ENCODE results near the gene KRTAP5-5. TPM values are rescaled to one million over a fixed set of nuclear protein-coding genes. Genes with fewer than 3 reads are reported as not detected.
"Not testable (repeated sequence)": the region's sequence is repeated elsewhere in the genome, so short reads cannot be mapped to it uniquely, and the experiment has no call there.

Gene KRTAP5-5
- total RNA-seq, 1 donor from 2014 or later, result not detected

DNA sequence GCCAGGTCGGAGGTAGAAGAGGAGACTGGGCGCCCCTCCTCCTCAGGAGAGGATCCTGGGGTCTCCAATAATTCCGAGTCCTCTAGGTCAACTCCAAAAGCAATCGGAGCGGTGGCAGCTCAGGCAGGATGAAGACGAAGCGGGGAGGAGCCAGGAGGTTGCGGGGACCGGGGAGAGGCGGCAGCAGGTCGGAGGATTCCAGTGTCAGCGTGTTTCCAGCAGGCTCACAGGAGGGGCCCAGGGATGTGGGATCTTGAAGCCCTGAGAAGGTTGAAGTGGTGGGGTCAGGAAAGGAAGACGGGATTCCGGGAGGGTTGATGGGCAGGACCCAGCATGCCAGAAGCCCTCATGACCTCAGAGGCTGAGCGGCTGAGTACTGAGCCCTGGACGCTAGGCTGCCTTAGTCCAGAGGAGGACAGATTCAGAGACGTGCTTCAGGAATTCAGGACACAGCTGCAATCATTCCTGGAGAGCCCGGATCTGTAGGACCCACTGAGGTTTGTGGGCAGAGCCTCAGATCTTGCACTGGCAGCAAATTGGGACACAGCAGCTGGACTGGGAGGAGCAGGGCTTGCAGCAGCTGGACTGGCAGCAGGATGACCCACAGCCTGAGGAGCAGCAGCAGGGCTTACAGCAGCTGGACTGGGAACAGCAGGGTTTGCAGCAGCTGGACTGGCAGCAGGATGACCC lies 22.3 kb upstream of the KRTAP5-5 start:
- not testable (repeated sequence) for DNase-seq (ENCODE audit: low spot score)

DNA sequence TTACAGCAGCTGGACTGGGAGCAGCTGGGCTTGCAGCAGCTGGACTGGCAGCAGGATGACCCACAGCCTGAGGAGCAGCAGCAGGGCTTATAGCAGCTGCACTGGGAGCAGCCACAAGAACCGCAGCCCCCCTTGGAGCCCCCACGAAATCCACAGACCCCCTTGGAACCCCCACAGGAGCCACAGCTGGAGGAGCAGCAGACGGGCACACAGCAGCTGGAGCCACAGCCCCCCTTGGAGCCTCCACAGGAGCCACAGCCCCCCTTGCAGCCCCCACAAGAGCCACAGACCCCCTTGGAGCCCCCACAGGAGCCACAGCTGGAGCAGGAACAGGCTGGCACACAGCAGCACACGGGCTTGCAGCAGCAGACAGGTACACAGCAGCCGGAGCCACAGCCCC lies 21.7 kb upstream of the KRTAP5-5 start:
- not testable (repeated sequence) for DNase-seq (ENCODE audit: low spot score)

DNA sequence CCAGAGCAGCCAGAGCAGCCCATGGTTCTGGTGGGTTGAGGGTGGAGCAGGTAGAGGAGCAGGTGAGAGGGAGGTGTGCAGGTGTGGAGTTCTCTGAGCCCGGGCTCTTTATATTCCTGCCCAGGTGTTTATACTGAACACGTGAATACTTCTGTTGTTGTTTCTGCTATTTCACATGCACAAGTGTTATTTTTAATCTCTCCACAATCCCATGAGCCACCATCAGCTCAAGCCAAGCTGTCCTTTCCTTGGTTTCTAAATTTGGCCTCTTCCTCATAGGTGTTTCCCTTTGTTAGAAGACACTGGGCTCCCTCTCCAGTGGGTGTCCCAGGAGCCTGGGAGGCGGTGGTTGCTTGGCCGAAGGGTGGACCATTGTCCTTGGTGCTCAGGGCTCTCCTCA lies 21.2 kb upstream of the KRTAP5-5 start, which contains the start of gene KRTAP5-3:
TSS of gene KRTAP5-3 (minus strand) at position 101 of the 400 bp plus-strand sequence. CDS start at position 23, 78 bp downstream.
- no peak for DNase-seq (ENCODE audit: low spot score)

DNA sequence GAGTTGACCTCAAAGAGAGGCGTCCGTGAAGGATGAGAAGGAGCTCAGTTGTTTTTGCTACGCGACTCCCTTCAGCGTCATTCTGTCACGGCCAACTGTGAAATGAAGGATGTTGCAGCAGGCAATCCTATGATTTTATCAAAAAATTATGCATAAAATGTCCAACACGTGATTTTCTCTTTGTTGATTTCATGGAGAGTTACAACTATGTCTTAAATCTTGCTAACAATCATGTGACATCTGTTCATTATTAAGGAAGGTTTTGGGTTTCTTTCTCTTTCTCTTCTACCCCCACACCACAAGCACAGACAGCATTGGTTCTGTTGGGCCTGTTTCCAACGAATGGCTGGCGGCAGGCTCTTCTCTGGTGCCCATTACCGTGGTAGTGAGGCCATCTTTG lies 11.3 kb upstream of the KRTAP5-5 start:
- no peak for DNase-seq (ENCODE audit: low spot score)

DNA sequence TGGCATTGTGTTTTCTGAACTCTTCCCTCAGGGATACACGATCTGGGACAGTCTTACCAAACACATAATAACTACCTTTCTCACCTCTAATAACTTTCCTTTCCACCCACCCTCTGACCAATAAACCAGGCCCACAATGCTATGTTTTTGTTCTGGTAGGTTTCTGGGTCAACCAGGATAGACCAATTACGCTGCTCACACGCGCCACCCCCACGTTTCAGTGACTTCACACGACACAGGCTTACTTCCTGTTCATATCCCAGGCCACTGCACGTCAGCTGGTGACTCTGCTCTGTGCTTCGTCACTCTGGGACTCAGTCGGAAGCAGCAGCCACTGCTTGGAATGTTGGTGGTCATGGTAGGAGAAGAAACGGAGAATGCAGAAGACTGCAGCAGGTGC lies 10.1 kb upstream of the KRTAP5-5 start:
- DNase-seq (ENCODE audit: low spot score), result no peak

DNA sequence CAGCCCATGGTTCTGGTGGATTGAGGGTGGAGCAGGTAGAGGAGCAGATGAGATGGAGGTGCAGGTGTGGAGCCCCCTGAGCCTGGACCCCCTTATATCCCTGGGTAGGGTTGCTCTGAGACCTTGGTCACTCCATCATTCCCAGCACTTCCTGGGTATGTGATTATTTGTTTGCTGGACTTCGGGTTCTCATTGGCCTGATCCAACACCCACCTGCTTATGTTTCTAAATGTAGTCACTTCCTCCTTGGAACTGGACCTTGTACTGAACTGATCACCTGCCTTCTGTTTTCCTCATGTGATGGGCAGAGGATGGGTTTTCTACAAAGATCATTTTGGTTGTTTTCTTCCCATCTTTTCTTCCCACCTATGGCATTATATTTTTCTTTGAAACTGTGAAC lies 7.5 kb upstream of the KRTAP5-5 start, which contains the start of gene KRTAP5-4:
TSS of gene KRTAP5-4 (minus strand) at position 53 of the 400 bp plus-strand sequence. CDS start at position 8, 45 bp downstream.
- no peak for DNase-seq (ENCODE audit: low spot score)

DNA sequence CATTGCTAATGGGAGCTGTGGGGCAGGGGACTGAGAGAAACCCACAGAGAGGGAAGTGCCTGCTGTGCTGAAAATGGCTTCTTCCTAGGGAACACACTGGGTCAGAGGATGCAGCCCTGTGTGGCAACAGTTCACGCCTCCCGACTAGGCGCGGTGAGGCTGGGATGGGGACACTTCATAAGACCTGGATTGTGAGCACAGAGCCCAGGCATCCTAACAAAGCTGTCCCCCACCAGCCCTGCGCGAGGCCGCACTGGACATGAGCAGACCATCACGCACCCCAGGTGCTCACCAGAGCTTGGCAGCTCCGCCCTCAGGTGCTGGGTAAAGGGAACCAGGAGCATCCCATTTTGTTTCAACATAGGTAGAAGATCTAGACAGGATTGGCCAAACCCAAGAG lies 5.9 kb upstream of the KRTAP5-5 start:
- DNase-seq (ENCODE audit: low spot score), result no peak

DNA sequence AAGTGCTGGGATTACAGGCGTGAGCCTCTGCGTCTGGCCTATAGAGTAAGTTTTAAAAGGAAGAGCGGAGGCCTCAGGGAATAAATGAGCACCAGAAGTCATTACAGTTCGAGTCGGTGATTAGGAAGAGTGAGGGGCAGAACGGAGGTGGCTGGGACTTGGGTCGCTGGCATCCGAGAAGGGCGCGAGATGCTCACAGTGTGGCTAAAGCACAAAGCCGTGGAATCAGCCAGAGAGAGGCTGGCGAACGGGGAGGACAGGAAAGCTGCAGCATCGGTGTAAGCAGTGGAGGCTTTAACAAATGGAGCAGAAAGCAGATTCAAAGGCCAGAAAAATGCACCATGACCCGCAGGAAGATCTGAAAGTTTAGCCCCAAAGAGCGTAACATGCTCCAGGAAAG lies 5.0 kb upstream of the KRTAP5-5 start:
- no peak for DNase-seq (ENCODE audit: low spot score)

DNA sequence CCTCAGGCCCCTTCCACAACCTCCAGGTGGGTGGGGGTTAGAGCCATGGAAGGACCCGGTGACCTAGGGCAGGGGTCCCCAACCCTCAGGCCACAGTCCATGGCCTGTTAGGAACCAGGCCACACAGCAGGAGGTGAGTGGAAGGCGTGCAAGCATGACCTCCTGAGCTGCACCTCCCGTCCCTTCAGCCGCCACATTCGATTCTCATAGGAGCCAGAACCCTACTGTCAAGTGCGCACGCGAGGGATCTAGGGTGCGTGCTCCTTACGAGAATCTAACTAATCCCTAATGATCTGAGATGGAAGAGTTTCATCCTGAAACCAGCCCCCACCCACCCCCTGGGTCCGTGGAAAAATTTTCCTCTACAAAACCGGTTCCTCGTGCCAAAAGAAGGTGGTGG lies 4.0 kb upstream of the KRTAP5-5 start:
- DNase-seq (ENCODE audit: low spot score), result no peak

DNA sequence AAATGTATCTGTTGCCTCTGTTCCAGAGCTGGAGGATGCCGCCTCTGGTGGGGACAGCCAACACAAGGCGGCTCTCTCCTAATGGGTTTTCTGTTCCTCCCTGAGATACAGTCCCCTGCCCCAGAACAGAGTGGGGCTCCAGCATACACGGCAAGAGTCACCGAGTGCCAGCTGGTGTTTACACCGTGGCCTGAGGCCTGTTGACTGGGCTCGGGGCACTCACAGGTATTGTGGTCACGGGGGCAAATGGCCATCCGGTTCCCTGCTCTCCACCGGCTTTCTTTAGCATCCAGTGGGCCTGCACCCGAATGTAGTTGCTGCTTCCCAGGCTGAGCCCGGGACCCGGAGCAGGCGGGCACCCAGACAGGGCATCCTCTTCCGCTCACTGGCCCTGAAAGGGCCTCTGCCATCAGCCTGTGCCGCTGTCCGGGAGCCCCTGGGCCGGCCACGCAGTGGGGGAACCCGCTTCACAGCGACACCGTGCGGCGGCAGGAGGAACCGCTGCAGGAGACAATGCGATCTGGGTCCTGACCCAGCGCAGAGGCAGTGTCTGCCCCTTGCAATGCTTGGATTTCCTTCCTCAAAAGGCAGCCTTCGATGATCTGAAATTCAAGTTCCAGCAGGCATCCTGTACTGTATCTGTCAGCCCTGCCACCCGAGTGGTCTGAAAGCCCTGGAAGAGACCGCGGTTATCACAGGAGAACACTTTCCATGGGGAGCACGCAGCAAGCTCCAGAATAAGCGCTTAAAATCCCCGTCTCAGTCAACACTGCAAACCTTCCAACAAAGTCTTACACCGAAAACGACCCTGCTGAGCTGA lies 859 bp upstream of the KRTAP5-5 start:
- DNase-seq (ENCODE audit: low spot score), result peak; percentile 58

DNA sequence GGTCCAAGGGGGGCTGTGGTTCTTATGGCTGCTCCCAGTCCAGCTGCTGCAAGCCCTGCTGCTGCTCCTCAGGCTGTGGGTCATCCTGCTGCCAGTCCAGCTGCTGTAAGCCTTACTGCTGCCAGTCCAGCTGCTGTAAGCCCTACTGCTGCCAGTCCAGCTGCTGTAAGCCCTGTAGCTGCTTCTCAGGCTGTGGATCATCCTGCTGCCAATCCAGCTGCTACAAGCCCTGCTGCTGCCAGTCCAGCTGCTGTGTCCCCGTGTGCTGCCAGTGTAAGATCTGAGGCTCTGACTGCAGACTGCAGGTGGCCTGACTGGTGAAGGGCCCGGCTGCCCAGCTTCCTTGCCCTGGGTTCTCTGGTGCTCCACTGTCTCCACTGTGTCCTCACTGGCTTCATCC lies 696 bp downstream of the KRTAP5-5 start:
- no peak for DNase-seq (ENCODE audit: low spot score)

DNA sequence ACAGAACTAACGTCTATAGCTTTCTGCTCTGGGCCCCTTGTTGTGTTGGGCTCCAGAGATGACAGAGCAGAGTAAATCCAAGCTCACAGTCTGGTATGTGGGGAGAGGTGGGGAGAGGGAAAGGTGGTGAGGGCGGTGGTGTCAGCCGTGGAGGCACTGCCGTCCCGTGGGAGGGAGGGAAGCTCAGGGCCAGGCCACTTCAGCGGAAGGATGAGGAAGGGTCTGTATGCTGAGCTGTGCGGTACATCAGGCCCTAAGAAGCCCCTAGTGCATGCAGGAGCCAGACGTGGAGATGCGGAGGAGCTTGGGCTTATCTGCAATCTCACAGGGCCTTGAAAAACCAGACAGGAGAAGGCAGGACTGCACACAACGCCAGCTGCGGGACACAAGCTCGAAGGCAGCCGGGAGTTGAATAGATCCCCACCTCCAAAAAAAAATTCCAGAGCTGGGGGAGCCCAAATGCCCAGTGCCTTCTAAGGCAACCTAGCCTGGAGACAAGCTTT lies 1.5 kb downstream of the KRTAP5-5 start:
- no peak for DNase-seq (ENCODE audit: low spot score)

DNA sequence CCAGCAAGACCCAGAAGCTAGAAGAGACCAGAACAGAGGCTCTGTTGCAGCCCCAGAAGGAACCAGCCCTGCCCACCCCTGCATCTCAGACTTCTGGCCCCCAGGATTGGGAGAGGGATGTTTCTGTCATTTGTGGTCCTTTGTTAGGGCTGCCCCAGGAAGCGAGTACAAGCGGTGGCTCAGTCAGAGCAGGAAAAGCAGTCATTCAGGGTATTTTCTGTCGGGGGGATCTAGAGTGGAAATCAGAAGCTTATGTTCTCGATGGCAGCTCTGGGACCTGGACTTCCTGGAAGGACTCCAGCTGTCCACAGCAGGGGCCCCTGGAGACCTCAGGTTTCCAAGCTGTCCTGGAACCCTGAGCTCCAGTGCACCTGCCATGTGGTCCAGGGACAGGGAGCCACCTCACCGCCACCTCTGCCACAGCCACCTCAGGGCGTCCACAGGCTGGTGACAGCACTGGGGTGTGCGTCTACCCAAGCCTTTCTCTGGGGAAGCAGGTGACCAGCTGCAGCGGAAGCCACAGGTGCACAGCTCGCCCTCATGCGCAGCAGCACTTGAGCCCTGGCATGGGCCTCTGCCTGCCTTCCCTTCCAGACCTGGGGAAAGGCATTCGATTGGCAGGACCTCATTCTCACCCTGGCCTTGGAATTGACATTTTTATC lies 2.6 kb downstream of the KRTAP5-5 start:
- no peak for DNase-seq (ENCODE audit: low spot score)

DNA sequence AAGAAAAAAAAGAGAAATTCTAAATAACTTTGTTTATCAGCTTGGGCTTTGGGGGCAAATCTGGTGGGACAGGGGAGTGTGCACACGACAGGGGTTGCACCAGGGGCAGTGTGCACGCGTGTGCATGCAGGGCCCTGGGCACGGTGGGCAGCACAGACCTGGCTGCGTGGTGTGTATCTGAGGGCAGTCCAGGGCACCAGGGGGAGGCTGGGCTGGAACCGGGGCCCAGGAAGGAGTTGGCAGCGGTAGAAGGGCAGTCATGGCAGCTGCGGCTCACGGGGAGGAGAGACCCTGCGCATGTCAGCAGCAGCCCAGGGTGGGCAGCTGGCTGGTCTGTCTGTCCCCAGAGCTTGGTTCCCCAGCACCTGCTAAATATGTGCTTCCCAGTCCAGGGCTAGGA lies 4.3 kb downstream of the KRTAP5-5 start:
- no peak for DNase-seq (ENCODE audit: low spot score)

DNA sequence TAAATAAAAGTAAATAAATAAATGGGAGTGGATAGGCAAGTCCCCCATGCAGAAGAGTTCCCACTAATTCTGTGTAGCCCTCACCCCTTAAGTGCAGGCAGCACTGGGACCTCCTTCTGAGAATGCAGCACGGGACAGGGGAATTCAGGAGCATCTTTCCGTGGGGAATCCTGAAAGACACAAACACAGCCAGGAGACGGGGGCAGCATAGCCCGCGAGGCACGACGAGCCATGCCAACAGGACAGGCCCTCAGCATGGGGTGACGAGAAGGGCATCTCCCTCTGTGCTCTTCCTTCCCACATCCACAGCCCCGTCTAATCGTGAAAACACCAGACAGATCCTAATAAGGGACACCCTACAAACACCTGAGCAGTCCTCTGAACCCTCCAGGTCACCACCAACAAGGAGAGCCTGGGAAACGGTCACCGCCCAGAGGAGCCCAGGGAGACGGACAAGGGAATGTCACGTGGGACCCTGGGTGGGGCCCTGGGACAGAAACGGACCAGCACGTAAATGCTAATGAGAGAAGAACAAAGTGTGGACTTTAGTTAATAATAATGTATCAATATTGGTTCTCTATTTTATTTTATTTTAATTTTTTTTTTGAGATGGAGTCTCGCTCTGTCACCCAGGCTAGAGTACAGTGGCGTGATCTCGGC lies 6.8 kb downstream of the KRTAP5-5 start:
- no peak for DNase-seq (ENCODE audit: low spot score)

DNA sequence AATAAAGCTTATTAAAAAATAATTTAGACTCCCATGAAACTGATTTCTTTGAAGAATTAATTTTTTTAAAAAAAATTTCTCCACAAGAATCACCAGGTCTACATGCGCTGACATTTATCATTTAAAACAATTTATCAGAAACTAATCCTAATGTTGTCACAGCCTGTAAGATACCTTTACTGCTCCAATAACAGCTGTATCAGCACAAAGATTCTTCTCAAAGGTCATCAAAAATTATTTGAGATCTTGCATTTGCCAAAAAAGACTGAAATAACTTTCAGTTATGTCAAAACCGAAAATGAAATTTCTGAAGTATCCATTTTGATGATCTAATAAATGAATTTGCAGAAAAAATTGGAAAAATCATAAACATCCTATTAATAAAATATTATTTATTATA lies 8.1 kb downstream of the KRTAP5-5 start:
- DNase-seq (ENCODE audit: low spot score), result no peak

DNA sequence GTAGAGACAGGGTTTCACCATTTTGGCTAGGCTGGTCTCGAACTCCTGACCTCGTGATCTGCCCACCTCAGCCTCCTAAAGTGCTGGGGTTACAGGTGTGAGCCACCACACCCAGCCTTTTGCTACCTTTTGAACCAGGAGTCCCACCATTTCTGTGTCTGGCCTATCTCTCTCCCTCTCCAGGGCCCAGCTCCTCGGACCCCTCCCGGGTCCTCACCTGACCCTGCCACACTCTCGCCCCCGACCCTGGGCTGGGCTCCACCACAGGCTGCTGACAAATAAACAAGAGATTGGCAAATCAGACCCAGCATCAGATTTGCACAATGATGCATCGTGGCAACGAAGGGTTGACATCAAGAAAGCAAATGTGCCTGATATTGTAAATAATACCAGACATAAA lies 8.8 kb downstream of the KRTAP5-5 start:
- no peak for DNase-seq (ENCODE audit: low spot score)

DNA sequence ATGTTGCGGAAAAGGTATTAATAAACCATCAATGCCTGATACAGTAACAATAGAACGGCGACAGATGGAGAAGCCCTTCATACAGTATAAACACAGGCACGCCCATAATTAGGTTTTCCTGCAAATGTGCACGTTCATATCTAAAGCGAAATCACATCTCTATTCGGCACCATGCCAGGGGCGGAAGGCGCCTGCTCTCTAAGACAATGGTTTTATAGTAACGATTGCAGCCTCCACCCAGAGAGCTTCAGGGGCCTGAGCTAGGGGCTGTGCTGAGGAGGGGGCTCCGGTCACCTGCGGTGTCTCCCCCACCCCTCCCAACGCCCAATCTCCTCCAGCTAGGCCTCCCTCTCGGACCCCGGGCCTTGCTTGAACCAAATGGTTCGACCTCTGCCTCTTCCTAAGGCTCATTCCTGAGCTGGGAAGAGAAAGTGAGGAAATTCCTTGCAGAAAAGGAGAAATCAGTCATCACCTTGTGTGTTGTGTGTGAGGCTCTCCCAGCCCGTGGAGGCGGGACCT lies 9.6 kb downstream of the KRTAP5-5 start:
- DNase-seq (ENCODE audit: low spot score), result no peak

DNA sequence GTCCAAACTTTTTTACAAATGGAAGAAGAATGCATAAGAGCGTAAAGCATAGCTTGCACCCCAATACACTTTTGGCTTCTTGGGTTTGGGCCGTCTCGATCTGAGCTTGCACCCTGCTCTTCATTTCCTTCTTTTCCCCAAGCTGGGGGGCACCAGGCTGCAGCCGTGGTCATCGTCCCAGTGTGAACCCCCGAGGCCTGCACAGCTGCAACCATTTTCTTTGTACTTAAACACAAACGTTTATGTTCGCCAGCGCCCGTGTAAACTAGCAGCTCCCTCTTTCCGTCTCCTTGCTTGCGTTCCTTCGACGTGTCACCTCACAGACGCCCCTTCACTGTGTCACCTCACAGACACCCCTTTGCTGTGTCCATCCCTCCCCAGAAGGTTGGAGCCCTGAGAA lies 10.1 kb downstream of the KRTAP5-5 start:
- no peak for DNase-seq (ENCODE audit: low spot score)

DNA sequence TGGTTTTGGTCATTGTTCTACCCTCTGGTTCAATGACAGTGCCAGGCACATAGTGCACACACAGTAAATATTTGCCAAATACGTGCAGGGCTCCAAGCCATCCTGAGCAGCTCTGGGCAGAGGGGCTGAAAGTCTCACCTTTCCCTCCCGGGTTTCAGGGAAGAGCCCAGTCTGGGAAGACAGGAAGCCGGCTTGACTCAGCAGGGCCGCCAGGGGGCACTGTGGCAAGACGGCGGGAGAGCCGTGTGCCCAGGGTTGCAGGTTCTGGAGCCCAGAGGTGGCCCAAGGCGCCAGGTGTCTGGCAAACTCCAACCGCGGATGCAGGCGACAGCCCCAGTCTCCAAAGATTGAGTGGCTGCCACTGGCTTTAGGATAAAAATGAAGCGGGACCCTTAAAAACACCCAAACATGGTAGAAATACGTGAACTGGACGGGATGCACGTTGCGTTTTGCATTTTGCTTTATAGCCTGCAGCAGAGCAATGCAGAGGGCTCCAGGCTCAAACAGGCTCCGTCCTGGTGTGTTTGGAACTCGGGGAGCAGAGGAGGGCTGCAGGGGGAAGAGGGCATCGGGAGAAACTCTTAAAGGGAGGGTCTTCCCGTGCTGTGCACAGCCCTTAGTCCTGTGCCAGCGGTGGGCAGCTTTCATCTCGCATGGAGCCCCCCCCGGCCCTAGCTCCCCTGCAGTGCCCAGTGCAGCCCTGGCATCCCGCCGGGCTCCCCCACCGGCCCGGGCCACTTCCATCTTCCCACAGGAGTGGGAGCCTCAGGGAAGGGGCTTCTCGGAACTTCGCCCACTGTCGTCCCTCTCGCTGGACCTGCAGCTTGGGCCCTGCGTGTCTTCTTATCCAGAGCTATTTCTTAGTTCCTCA lies 10.7 kb downstream of the KRTAP5-5 start:
- DNase-seq (ENCODE audit: low spot score), result no peak

DNA sequence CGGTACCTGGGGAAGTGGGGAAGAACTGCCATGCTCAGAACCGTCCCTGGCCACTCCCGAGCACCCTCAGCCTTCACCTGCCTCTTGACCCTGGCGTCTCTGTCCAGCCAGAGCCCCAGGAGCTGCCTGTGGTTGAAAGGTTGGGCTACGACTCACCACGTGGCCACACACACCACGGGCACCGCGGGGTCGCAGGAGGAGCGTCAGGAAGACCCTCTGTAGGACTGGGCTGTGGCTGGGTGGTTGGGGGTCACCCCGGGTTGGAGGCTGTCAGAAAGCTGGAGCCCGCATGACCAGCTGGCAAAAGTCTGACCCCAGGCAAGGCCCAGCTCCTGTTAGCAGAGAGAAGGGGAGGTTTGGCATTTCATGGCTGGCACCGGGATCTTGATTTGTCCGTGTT lies 11.5 kb downstream of the KRTAP5-5 start:
- no peak for DNase-seq (ENCODE audit: low spot score)

Data from ureter (tissue), 1 donor.